Measurements from ENCODE around the gene ATP5F1A. TPM values are rescaled to one million over a fixed set of nuclear protein-coding genes. Genes with fewer than 3 reads are reported as not detected.
A peak's percentile ranks its signal among the peaks of the same experiment; 100 is the strongest.
"Not testable (repeated sequence)": the region's sequence is repeated elsewhere in the genome, so short reads cannot be mapped to it uniquely, and the experiment has no call there.

The ATP5F1A gene
- total and polyA plus RNA-seq, 4 donors: 189 to 335 (median 207) TPM

DNA sequence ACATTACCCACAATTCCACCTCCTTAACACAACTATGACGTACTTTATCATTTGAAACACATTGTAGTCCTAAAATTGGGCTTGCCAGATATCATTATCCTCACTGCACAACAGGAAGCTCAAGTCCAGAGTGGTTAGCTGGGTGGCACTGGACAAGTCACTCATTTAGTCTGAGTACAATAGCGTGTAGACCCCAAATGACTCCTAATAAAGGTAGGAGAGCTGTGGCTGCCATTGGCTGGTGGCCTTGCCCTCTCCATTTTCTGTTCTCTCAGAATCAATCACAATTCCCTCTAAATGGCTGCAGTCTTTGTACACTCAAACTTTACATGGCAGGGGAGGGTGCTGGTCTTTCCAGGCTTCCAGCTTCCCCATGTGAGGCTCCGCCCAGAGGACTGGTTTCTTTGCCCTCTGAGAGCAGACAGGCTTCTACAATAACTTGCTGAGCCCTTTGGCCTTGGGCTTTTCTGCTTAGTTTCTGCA lies 37.7 kb downstream of the ATP5F1A start:
- H3K27me3 ChIP-seq (ENCODE audit: control insufficient read depth in 1 of 2, insufficient read depth in 2 of 2, low read length in 1 of 2): no peaks in the 10 kb centered on the region
- no peak overlapping the region for H3K4me3 ChIP-seq (ENCODE audit: low read length in 2 of 2)
- H3K27ac ChIP-seq (ENCODE audit: low read depth in 1 of 2, low read length in 2 of 2): no peak overlapping the region
- no peaks in the 10 kb centered on the region for H3K9me3 ChIP-seq (ENCODE audit: control insufficient read depth, low read length)
- no peak for ATAC-seq (ENCODE audit: low FRiP score)
- no peaks in the 10 kb centered on the region for H3K36me3 ChIP-seq (ENCODE audit: control insufficient read depth in 1 of 2, insufficient read depth in 2 of 2, low read length in 1 of 2)
- H3K4me1 ChIP-seq (ENCODE audit: control insufficient read depth in 1 of 2, insufficient read depth in 2 of 2, low read length in 2 of 2): no peaks in the 10 kb centered on the region
- 85 to 92% methylated on average over 3 of the region's 3 CpGs for WGBS, 2 donors
- no peak for DNase-seq
- intact Hi-C loops (cut with DNase I): no loop called here

DNA sequence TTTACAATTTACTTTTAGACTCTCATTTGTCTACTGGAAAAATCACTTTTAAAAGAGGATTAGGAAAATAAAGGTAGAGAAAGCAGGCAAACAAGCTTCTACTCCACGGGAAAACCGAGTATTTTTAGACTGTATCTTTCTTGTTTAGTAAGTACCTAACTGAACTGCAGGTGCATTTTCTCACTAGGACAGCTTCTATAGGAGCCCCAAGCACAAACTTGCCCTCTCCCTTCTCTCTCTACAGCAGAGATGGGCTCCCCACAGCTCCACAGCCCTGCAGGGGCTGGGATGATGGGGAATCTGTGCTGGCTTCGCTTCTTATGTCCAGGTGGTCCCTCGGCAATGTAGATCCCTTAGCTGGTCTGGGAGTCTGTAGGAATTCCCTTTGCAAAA lies 42.3 kb downstream of the ATP5F1A start:
- ATAC-seq (ENCODE audit: low FRiP score): no peak
- no peak overlapping the region for H3K4me3 ChIP-seq (ENCODE audit: low read length in 2 of 2)
- intact Hi-C loops (cut with DNase I): no loop called here
- no peaks in the 10 kb centered on the region for H3K36me3 ChIP-seq (ENCODE audit: control insufficient read depth in 1 of 2, insufficient read depth in 2 of 2, low read length in 1 of 2)
- H3K27ac ChIP-seq (ENCODE audit: low read depth in 1 of 2, low read length in 2 of 2): no peak overlapping the region
- H3K27me3 ChIP-seq (ENCODE audit: control insufficient read depth in 1 of 2, insufficient read depth in 2 of 2, low read length in 1 of 2): no peaks in the 10 kb centered on the region
- DNase-seq: no peak
- H3K4me1 ChIP-seq (ENCODE audit: control insufficient read depth in 1 of 2, insufficient read depth in 2 of 2, low read length in 2 of 2): peaks cover 3% of the 10 kb centered on the region in 2 donors
- H3K9me3 ChIP-seq (ENCODE audit: control insufficient read depth, low read length): no peaks in the 10 kb centered on the region
- WGBS, 2 donors: 63 to 65% methylated on average over 4 of the region's 4 CpGs

DNA sequence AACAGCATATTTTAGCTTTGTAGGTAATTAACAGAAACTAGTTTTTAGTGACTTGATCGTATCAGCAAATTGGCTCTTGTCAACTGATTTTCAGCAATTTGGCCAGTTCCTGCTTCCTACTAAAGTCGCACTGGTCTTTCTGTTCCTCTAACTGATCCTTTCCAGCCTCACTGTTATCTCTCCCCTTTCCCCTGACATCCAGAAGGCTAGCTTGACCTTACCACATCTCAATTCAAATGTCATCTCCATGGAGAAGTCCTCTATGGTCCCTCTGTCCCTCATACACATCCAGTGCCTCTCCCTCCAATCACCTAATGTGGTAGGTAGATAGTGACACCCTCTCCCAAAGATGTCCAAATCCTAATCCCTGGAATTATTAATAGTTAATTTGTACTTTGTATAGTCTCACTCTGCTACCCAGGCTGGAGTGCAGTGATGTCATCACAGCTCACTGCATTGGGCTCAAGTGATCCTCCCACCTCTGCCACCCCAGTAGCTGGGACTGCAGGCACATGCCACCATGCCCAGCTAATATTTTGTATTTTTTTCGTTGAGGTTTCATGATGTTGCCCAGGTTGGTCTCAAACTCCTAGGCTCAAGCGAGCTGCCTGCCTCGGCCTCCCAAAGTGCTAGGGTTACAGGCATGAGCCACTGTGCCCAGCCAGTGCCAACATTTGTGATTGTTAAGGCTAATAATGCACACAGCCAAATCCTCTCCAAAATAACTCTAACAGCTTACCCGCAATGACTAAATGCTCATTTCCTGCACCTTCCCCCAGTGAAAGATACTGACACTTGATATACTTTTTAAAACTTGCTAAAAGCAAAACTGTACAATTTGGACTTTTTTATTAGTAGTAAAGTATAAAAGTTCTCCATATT lies 42.9 kb downstream of the ATP5F1A start:
- Histone ChIP-seq H3K36me3 (ENCODE audit: control insufficient read depth in 1 of 2, insufficient read depth in 2 of 2, low read length in 1 of 2) (no peaks in the 10 kb centered on the region), H3K4me1 (ENCODE audit: control insufficient read depth in 1 of 2, insufficient read depth in 2 of 2, low read length in 2 of 2) (peaks cover 3% of the 10 kb centered on the region in 2 donors), H3K4me3 (ENCODE audit: low read length in 2 of 2) (no peak overlapping the region), H3K27ac (ENCODE audit: low read depth in 1 of 2, low read length in 2 of 2) (no peak overlapping the region), H3K9me3 (ENCODE audit: control insufficient read depth, low read length) (no peaks in the 10 kb centered on the region), H3K27me3 (ENCODE audit: control insufficient read depth in 1 of 2, insufficient read depth in 2 of 2, low read length in 1 of 2) (no peaks in the 10 kb centered on the region)
- ATAC-seq (ENCODE audit: low FRiP score): no peak
- intact Hi-C loops (cut with DNase I): no loop called here
- 68 to 75% methylated on average over 6 of the region's 6 CpGs for WGBS, 2 donors
- no peak for DNase-seq

DNA sequence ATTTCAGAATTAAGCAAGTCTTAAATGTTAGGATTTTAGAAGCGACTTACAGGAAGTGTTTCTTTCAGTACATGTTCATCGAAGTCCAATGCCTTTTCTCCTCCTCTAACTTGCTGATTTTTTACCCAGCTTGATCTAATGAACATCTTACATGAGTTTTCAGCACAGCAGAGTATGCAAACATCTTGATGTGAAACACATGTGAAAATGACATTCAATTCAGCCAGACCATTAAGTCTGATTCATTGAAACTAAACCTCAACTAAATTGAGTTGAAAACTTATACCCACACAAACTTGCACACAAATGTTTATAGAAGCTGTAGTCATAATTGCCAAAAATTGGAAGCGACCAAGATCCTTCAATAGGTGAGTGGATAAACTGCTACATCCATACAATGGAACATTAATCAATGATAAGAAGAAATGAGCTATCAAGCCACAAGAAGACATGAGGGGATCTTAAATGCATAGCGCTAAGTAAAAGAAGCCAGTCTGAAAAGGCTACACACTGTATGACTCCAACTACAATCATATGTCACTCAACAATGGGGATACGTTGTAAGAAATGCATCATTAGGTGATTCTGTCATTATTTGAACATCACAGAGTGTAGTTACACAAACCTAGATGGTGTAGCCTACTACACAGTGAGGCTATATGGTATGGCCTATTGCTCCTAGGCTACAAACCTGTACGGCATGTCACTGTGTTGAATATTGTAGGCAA lies 44.6 kb downstream of the ATP5F1A start:
- H3K4me1 ChIP-seq (ENCODE audit: control insufficient read depth in 1 of 2, insufficient read depth in 2 of 2, low read length in 2 of 2): peaks cover 3% of the 10 kb centered on the region in 2 donors

GRCh38 chr18:46051731-46052461 lies 46.2 kb downstream of the ATP5F1A start:
- H3K36me3 ChIP-seq (ENCODE audit: control insufficient read depth in 1 of 2, insufficient read depth in 2 of 2, low read length in 1 of 2): no peaks in the 10 kb centered on the region

More for the DNA sequence above, 44.6 kb downstream of the ATP5F1A start:
- H3K27me3 ChIP-seq (ENCODE audit: control insufficient read depth in 1 of 2, insufficient read depth in 2 of 2, low read length in 1 of 2): no peaks in the 10 kb centered on the region
- intact Hi-C loops (cut with DNase I): no loop called here
- whole genome bisulfite sequencing, 2 donors: 83 to 89% methylated on average over 6 of the region's 6 CpGs
- DNase-seq (no peak), ATAC-seq (ENCODE audit: low FRiP score) (no peak)
- no peak overlapping the region for H3K4me3 ChIP-seq (ENCODE audit: low read length in 2 of 2)
- no peaks in the 10 kb centered on the region for H3K36me3 ChIP-seq (ENCODE audit: control insufficient read depth in 1 of 2, insufficient read depth in 2 of 2, low read length in 1 of 2)
- H3K9me3 ChIP-seq (ENCODE audit: control insufficient read depth, low read length): no peaks in the 10 kb centered on the region
- no peak overlapping the region for H3K27ac ChIP-seq (ENCODE audit: low read depth in 1 of 2, low read length in 2 of 2)

DNA sequence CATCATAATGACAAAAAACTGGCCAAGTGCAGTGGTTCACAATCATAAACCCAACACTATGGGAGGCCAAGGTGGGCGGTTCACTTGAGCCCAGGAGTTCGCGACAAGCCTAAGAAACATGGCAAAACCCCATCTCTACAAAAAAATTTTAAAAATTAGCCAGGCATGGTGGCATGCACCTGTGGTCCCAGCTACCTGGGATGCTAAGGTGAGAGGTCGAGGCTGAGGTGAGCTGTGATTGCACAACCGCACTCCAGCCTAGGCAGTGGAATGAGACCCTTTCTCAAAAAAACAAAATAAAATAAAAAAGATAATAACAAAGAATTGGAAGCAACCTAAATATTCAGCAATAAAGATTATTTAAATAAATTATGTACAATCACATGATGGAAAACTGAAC lies 47.8 kb downstream of the ATP5F1A start:
- Histone ChIP-seq H3K27me3 (ENCODE audit: control insufficient read depth in 1 of 2, insufficient read depth in 2 of 2, low read length in 1 of 2) (no peaks in the 10 kb centered on the region), H3K4me3 (ENCODE audit: low read length in 2 of 2) (no peak overlapping the region), H3K4me1 (ENCODE audit: control insufficient read depth in 1 of 2, insufficient read depth in 2 of 2, low read length in 2 of 2) (peaks cover 3% of the 10 kb centered on the region in 2 donors), H3K9me3 (ENCODE audit: control insufficient read depth, low read length) (no peaks in the 10 kb centered on the region), H3K36me3 (ENCODE audit: control insufficient read depth in 1 of 2, insufficient read depth in 2 of 2, low read length in 1 of 2) (no peaks in the 10 kb centered on the region), H3K27ac (ENCODE audit: low read depth in 1 of 2, low read length in 2 of 2) (no peak overlapping the region)
- 95% methylated on average over 5 of the region's 5 CpGs for WGBS, 2 donors
- intact Hi-C loops (cut with DNase I): no loop called here
- no peak for ATAC-seq (ENCODE audit: low FRiP score)
- no peak for DNase-seq

More at GRCh38 chr18:46051731-46052461, 46.2 kb downstream of the ATP5F1A start:
- intact Hi-C loops (cut with DNase I): no loop called here
- no peaks in the 10 kb centered on the region for H3K9me3 ChIP-seq (ENCODE audit: control insufficient read depth, low read length)
- WGBS, 2 donors: 57 to 61% methylated on average over 6 of the region's 6 CpGs
- DNase-seq (no peak), ATAC-seq (ENCODE audit: low FRiP score) (peak; percentile 33)
- no peak overlapping the region for H3K4me3 ChIP-seq (ENCODE audit: low read length in 2 of 2)
- H3K4me1 ChIP-seq (ENCODE audit: control insufficient read depth in 1 of 2, insufficient read depth in 2 of 2, low read length in 2 of 2): peaks cover 3% of the 10 kb centered on the region in 2 donors
- H3K27me3 ChIP-seq (ENCODE audit: control insufficient read depth in 1 of 2, insufficient read depth in 2 of 2, low read length in 1 of 2): no peaks in the 10 kb centered on the region
- H3K27ac ChIP-seq (ENCODE audit: low read depth in 1 of 2, low read length in 2 of 2): no peak overlapping the region

DNA sequence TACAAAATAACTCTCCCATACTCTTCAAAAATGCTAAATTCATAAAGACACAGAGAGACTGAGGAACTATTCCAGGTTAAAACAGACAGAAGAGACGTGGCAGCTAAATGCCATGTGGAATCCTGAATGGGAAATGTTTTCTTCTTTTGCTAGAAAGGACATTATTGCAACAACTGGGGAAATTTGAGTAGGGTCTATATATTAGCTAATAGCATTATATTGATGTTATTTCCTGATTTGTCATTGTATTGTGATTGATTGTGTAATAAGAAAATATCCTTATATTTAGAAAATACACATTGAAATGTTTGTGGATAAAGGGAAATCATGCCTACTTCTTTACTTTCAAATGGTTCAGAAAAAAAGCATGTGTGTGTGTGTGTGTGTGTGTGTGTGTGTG lies 49.5 kb downstream of the ATP5F1A start:
- intact Hi-C loops (cut with DNase I): no loop called here
- H3K27me3 ChIP-seq (ENCODE audit: control insufficient read depth in 1 of 2, insufficient read depth in 2 of 2, low read length in 1 of 2): no peaks in the 10 kb centered on the region
- no peak overlapping the region for H3K27ac ChIP-seq (ENCODE audit: low read depth in 1 of 2, low read length in 2 of 2)
- H3K9me3 ChIP-seq (ENCODE audit: control insufficient read depth, low read length): no peaks in the 10 kb centered on the region
- peaks cover 3% of the 10 kb centered on the region in 2 donors for H3K4me1 ChIP-seq (ENCODE audit: control insufficient read depth in 1 of 2, insufficient read depth in 2 of 2, low read length in 2 of 2)
- DNase-seq (no peak), ATAC-seq (ENCODE audit: low FRiP score) (no peak)
- no peaks in the 10 kb centered on the region for H3K36me3 ChIP-seq (ENCODE audit: control insufficient read depth in 1 of 2, insufficient read depth in 2 of 2, low read length in 1 of 2)
- WGBS, 2 donors: 82 to 84% methylated on average over 1 of the region's 1 CpG
- no peak overlapping the region for H3K4me3 ChIP-seq (ENCODE audit: low read length in 2 of 2)

DNA sequence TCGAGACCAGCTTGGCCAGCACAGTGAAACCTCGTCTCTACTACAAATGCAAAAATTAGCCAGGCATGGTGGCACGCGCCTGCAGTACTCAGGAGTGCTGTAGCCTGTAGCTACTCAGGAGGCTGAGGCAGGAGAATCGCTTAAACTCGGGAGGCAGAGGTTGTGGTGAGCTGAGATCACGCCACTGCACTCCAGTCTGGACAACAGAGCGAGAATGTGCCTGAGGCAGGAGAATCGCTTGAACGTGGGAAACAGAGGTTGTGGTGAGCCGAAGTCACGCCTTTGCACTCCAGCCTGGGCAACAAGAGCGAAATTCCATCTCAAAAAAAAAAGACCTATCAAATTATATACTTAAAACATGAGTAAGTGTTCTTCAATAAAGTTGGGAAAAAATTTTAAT lies 50.7 kb downstream of the ATP5F1A start:
- H3K27me3 ChIP-seq (ENCODE audit: control insufficient read depth in 1 of 2, insufficient read depth in 2 of 2, low read length in 1 of 2); H3K27ac ChIP-seq (ENCODE audit: low read depth in 1 of 2, low read length in 2 of 2); H3K4me3 ChIP-seq (ENCODE audit: low read length in 2 of 2); ATAC-seq (ENCODE audit: low FRiP score); DNase-seq; H3K9me3 ChIP-seq (ENCODE audit: control insufficient read depth, low read length); H3K4me1 ChIP-seq (ENCODE audit: control insufficient read depth in 1 of 2, insufficient read depth in 2 of 2, low read length in 2 of 2); H3K36me3 ChIP-seq (ENCODE audit: control insufficient read depth in 1 of 2, insufficient read depth in 2 of 2, low read length in 1 of 2); intact Hi-C loops (cut with DNase I): not testable (repeated sequence)
- 89 to 92% methylated on average over 13 of the region's 13 CpGs for WGBS, 2 donors
